IMR-90 (cell line): Measurements from ENCODE around the gene PCBP4. TPM values are rescaled to one million over a fixed set of nuclear protein-coding genes. Genes with fewer than 3 reads are reported as not detected.

Experiments used
- ELK1 ChIP-seq: fragments of 150-350 bp; IDR thresholded peaks from 2 replicates; pipeline ENCODE4 v1.6.1; 2016; ENCODE audit warnings: low read depth, mild to moderate bottlenecking, low read length, moderate library complexity, borderline replicate concordance
- RAD21 ChIP-seq: IDR thresholded peaks from 2 replicates; pipeline ENCODE4 v1.6.1; 2012; ENCODE audit warnings: low read length, improper control_type of control experiment
- RFX5 ChIP-seq: IDR thresholded peaks from 2 replicates; pipeline ENCODE4 v1.8.0; 2012; ENCODE audit warnings: low read depth, mild to moderate bottlenecking, low read length, moderate library complexity
- polyA plus RNA-seq, 3 experiments: library from polyadenylated mRNA; depleted of rRNA; stranded (reverse); fragments of >200 nt; gene quantifications; 2 replicates each; pipeline ENCODE4 v1.2.3, GENCODE V29; 2012; ENCODE audit warnings: low replicate concordance in 1 of 3
- total RNA-seq: library from RNA; depleted of rRNA; stranded (reverse); fragments of >200 nt; gene quantifications from 2 replicates; pipeline ENCODE4 v1.2.3, GENCODE V29; 2012

The PCBP4 gene
- total and polyA plus RNA-seq, 2 of the 4 experiments (the other 2 are of a cell fraction): 70.8 to 110 TPM

- TF ChIP-seq ELK1 (no peak), RAD21 (no peak), RFX5 (no peak)
Observed at GRCh38 chr3:51935886-51936755, 31.1 kb downstream of the PCBP4 start (continued).
